ENCODE measurements around the gene CLCA1.

- no peak for TF ChIP-seq POLR2A (IDR thresholded peaks at IDR 0.05; ENCODE audit: low read depth, low read length)
- no peak for TF ChIP-seq POLR2AphosphoS5 (IDR thresholded peaks at IDR 0.05; ENCODE audit: low read depth, low read length)
- TF ChIP-seq TAF1 (IDR thresholded peaks at IDR 0.05; ENCODE audit: borderline replicate concordance, low read depth, low read length) = no peak
These were observed 26.7 kb upstream of the CLCA1 start for GRCh38 chr1:86441997-86442396.

Measured in GM12892 (cell line).